RWPE2 (cell line): ENCODE results near the gene TRIM72.
"Not testable (repeated sequence)": the region's sequence is repeated elsewhere in the genome, so short reads cannot be mapped to it uniquely, and the experiment has no call there.

Experiments
- ATAC-seq: fragments of 200-7000 bp; cut with Tn5 transposase; 3 replicates; pipeline ENCODE4 v1.9.1; 2021; ENCODE audit warnings: low read depth
- DNase-seq: peaks from one replicate; pipeline ENCODE4 v3.0.0-alpha.2; 2020; ENCODE audit warnings: low spot score
- H3K27ac ChIP-seq: fragments of 450-650 bp; 2 replicates; pipeline ENCODE4 v1.5.1; 2017; ENCODE audit warnings: mild to moderate bottlenecking; ENCODE audit not compliant: poor library complexity, severe bottlenecking
- H3K27me3 ChIP-seq: fragments of 250-450 bp; sonication (Bioruptor Pico); 2 replicates; pipeline ENCODE4 v1.5.1; 2021; ENCODE audit warnings: mild to moderate bottlenecking, moderate library complexity; ENCODE audit not compliant: insufficient read depth, poor library complexity, severe bottlenecking
- H3K36me3 ChIP-seq: fragments of 250-450 bp; sonication (Bioruptor Pico); 2 replicates; pipeline ENCODE4 v1.5.1; 2020; ENCODE audit warnings: low read depth, mild to moderate bottlenecking, moderate library complexity
- H3K4me1 ChIP-seq: fragments of 250-450 bp; sonication (Bioruptor Pico); 2 replicates; pipeline ENCODE4 v1.5.1; 2021; ENCODE audit warnings: mild to moderate bottlenecking, moderate library complexity; ENCODE audit not compliant: insufficient read depth, poor library complexity, severe bottlenecking
- H3K4me3 ChIP-seq: fragments of 250-450 bp; sonication (Bioruptor Pico); 2 replicates; pipeline ENCODE4 v1.5.1; 2021; ENCODE audit warnings: mild to moderate bottlenecking, moderate library complexity; ENCODE audit not compliant: severe bottlenecking
- H3K9me3 ChIP-seq: fragments of 250-450 bp; sonication (Bioruptor Pico); 2 replicates; pipeline ENCODE4 v1.5.1; 2021; ENCODE audit warnings: mild to moderate bottlenecking, moderate library complexity; ENCODE audit not compliant: severe bottlenecking
- TF ChIP-seq, protein P1 (sequence below): fragments of 450-650 bp; IDR thresholded peaks from one replicate; pipeline ENCODE4 v1.5.1; 2017; ENCODE audit warnings: mild to moderate bottlenecking, moderate library complexity; ENCODE audit not compliant: poor library complexity, severe bottlenecking

The TRIM72 gene

DNA sequence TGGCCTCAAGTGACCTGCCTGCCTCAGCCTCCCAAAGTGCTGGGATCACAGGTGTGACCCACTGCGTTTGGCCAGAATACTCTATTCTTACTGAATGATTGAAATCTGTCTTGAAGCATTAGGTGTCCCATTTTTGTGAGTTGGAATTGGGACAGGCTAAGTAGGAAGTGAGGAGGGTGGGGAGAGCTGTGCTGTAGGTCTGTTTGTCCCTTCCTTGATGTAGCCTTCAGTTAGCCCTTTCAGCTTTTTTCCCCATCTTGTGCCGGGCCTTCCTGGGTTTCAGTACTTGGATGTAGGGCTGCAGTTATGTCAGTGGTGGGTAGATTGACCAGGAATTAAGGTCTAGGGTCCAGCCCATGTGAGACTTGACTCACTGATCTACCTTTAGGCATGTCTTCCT is 20.0 kb upstream of the TRIM72 start:
- no peak for ATAC-seq
- no peak overlapping the region for H3K27ac ChIP-seq

GRCh38 chr16:31194898-31195297 is 19.0 kb upstream of the TRIM72 start:
- ATAC-seq (no peak), DNase-seq (no peak)
- Histone ChIP-seq H3K27me3 (no peaks in the 10 kb centered on the region), H3K27ac (no peak overlapping the region), H3K9me3 (no peaks in the 10 kb centered on the region), H3K4me3 (no peak overlapping the region), H3K4me1 (no peaks in the 10 kb centered on the region), H3K36me3 (peaks cover 75% of the 10 kb centered on the region)
- TF ChIP-seq, protein P1, sequence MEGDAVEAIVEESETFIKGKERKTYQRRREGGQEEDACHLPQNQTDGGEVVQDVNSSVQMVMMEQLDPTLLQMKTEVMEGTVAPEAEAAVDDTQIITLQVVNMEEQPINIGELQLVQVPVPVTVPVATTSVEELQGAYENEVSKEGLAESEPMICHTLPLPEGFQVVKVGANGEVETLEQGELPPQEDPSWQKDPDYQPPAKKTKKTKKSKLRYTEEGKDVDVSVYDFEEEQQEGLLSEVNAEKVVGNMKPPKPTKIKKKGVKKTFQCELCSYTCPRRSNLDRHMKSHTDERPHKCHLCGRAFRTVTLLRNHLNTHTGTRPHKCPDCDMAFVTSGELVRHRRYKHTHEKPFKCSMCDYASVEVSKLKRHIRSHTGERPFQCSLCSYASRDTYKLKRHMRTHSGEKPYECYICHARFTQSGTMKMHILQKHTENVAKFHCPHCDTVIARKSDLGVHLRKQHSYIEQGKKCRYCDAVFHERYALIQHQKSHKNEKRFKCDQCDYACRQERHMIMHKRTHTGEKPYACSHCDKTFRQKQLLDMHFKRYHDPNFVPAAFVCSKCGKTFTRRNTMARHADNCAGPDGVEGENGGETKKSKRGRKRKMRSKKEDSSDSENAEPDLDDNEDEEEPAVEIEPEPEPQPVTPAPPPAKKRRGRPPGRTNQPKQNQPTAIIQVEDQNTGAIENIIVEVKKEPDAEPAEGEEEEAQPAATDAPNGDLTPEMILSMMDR = no peak

More for the DNA sequence above, 20.0 kb upstream of the TRIM72 start:
- no peaks in the 10 kb centered on the region for H3K9me3 ChIP-seq
- H3K36me3 ChIP-seq = peaks cover 85% of the 10 kb centered on the region
- H3K4me1 ChIP-seq = no peaks in the 10 kb centered on the region
- H3K4me3 ChIP-seq = no peak overlapping the region
- H3K27me3 ChIP-seq = no peaks in the 10 kb centered on the region
- TF ChIP-seq, protein P1 = no peak
- no peak for DNase-seq

DNA sequence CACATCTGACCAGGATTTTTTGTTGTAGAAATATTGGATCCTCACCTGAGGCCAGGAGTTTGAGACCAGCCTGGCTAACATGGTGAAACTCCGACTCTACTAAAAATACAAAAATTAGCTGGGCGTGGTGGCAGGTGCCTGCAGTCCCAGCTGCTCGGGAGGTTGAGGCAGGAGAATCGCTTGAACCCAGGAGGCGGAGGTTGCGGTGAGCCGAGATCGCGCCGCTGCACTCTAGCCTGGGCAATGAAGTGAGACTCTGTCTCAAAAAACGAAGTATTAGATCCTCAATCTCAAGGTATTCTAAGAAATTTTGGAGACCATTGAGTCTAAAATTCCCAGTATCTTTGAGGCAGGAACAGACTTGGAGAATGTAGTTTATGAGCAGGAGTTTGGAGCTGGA is 18.1 kb upstream of the TRIM72 start:
- peaks cover 65% of the 10 kb centered on the region for H3K36me3 ChIP-seq
- not testable (repeated sequence) for H3K4me3 ChIP-seq, H3K27ac ChIP-seq, DNase-seq, H3K4me1 ChIP-seq, H3K27me3 ChIP-seq, ATAC-seq, H3K9me3 ChIP-seq

- no peaks in the 10 kb centered on the region for H3K9me3 ChIP-seq
- H3K36me3 ChIP-seq = peaks cover 59% of the 10 kb centered on the region
- ATAC-seq (no peak), DNase-seq (no peak)
- TF ChIP-seq, protein P1 = no peak
- H3K27me3 ChIP-seq = no peaks in the 10 kb centered on the region
- no peak overlapping the region for H3K4me3 ChIP-seq
- H3K4me1 ChIP-seq = peaks cover 10% of the 10 kb centered on the region
- no peak overlapping the region for H3K27ac ChIP-seq
These were observed 17.4 kb upstream of the TRIM72 start for GRCh38 chr16:31196324-31197088.

DNA sequence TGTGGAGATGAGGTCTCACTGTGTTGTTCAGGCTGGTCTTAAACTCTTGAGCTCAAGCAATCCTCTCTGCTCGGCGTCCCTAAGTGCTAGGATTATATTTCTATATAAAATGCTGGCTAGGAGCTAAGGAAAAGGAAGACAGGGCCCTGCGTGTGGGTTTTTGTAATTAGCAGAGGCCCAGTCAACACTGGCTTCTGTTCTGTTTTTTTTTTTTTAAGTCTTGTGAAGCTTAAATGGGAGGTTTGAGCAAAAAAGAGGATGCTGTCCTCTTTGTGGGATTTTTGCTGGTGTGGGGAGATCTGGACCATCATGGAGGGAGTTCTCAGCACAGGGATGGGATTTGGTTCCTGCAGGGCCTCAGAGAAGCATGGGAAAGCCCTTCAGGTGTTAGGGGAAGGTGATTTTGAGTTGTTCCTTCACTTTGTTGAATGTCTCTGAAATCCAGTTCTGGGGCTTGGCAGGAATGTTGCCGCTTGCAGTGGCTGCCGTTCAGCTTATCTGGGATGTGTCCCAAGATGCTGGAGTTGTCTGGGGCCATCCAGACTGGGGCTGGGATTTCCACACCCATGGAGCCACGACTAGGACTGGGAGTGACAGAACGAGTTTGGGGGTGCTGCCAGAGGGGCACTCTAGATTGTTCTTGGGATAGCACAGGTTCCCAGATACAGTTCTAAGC is 15.6 kb upstream of the TRIM72 start:
- TF ChIP-seq, protein P1 = no peak

More for the DNA sequence above, 15.6 kb upstream of the TRIM72 start:
- Histone ChIP-seq H3K4me1 (peaks cover 11% of the 10 kb centered on the region), H3K4me3 (no peak overlapping the region), H3K9me3 (no peaks in the 10 kb centered on the region), H3K27ac (no peak overlapping the region), H3K27me3 (no peaks in the 10 kb centered on the region), H3K36me3 (peaks cover 41% of the 10 kb centered on the region)
- DNase-seq (no peak), ATAC-seq (no peak)
